Measurements from ENCODE around the gene ZNF407. TPM values are rescaled to one million over a fixed set of nuclear protein-coding genes. Genes with fewer than 3 reads are reported as not detected.

Gene ZNF407
- total RNA-seq, 1 donor from 2014 or later: 24.9 TPM

- Mint-ChIP-seq H3K27ac (no peak overlapping the region), H3K36me3 (no peaks in the 10 kb centered on the region), H3K27me3 (ENCODE audit: low read depth) (no peaks in the 10 kb centered on the region), H3K4me3 (no peak overlapping the region), H3K4me1 (no peaks in the 10 kb centered on the region), H3K9me3 (no peaks in the 10 kb centered on the region)
- DNase-seq (ENCODE audit: low spot score in 2 of 2, unreplicated experiment in 2 of 2): peak in 1 of 2 experiments; percentile 32
- no peak for TF ChIP-seq CTCF (IDR thresholded peaks at IDR 0.05; ENCODE audit: unreplicated experiment)
These were observed 491.0 kb downstream of the ZNF407 start for GRCh38 chr18:75088622-75089211.

- H3K4me1 Mint-ChIP-seq: no peaks in the 10 kb centered on the region
- no peak for DNase-seq (ENCODE audit: low spot score in 2 of 2, unreplicated experiment in 2 of 2)
- TF ChIP-seq CTCF (IDR thresholded peaks at IDR 0.05; ENCODE audit: unreplicated experiment): no peak
These were observed 492.2 kb downstream of the ZNF407 start for GRCh38 chr18:75089748-75090327.

GRCh38 chr18:75090336-75090735, 492.7 kb downstream of the ZNF407 start:
- Mint-ChIP-seq H3K4me1 (no peaks in the 10 kb centered on the region), H3K4me3 (no peak overlapping the region), H3K27me3 (ENCODE audit: low read depth) (no peaks in the 10 kb centered on the region), H3K36me3 (peaks cover under 1% of the 10 kb centered on the region), H3K9me3 (peaks cover 3% of the 10 kb centered on the region), H3K27ac (no peak overlapping the region)
- no peak for DNase-seq (ENCODE audit: low spot score in 2 of 2, unreplicated experiment in 2 of 2)
- no peak for TF ChIP-seq CTCF (IDR thresholded peaks at IDR 0.05; ENCODE audit: unreplicated experiment)

More at GRCh38 chr18:75089748-75090327, 492.2 kb downstream of the ZNF407 start:
- Mint-ChIP-seq H3K4me3 (no peak overlapping the region), H3K27ac (no peak overlapping the region), H3K36me3 (no peaks in the 10 kb centered on the region), H3K9me3 (no peaks in the 10 kb centered on the region), H3K27me3 (ENCODE audit: low read depth) (no peaks in the 10 kb centered on the region)

- H3K4me3 Mint-ChIP-seq: no peak overlapping the region
- H3K4me1 Mint-ChIP-seq: no peaks in the 10 kb centered on the region
- DNase-seq (ENCODE audit: low spot score in 2 of 2, unreplicated experiment in 2 of 2): no peak
- H3K36me3 Mint-ChIP-seq: peaks cover 5% of the 10 kb centered on the region
- no peak overlapping the region for H3K27ac Mint-ChIP-seq
- no peak for TF ChIP-seq CTCF (IDR thresholded peaks at IDR 0.05; ENCODE audit: unreplicated experiment)
- peaks cover 27% of the 10 kb centered on the region for H3K9me3 Mint-ChIP-seq
- H3K27me3 Mint-ChIP-seq (ENCODE audit: low read depth): peaks cover 2% of the 10 kb centered on the region
These were observed 500.0 kb downstream of the ZNF407 start for GRCh38 chr18:75097491-75098225.

GRCh38 chr18:75100832-75101630, 503.4 kb downstream of the ZNF407 start:
- Mint-ChIP-seq H3K36me3 (no peaks in the 10 kb centered on the region), H3K9me3 (peaks cover 19% of the 10 kb centered on the region), H3K4me3 (no peak overlapping the region), H3K27ac (no peak overlapping the region), H3K4me1 (no peaks in the 10 kb centered on the region), H3K27me3 (ENCODE audit: low read depth) (peaks cover 2% of the 10 kb centered on the region)
- no peak for TF ChIP-seq CTCF (IDR thresholded peaks at IDR 0.05; ENCODE audit: unreplicated experiment)
- DNase-seq (ENCODE audit: low spot score in 2 of 2, unreplicated experiment in 2 of 2): no peak

Measured in mesothelial cell of epicardium (in vitro differentiated cells).